Prostate gland (tissue), 2 donors: ENCODE measurements around the gene TBCA.
"Not testable (repeated sequence)": the region's sequence is repeated elsewhere in the genome, so short reads cannot be mapped to it uniquely, and the experiment has no call there.

Experiments
- CTCF ChIP-seq, 4 experiments: fragments of 200-600 bp in 2 of 4; fragments of 450-650 bp in 2 of 4; sonication (generic) in 2 of 4; IDR thresholded peaks; 1 replicate in 3 of 4; 2 replicates in 1 of 4; pipeline ENCODE4 v1.5.1; 2016 to 2019; ENCODE audit warnings: antibody characterized with exemption in 4 of 4, mild to moderate bottlenecking in 2 of 4, moderate library complexity in 2 of 4
- POLR2A ChIP-seq: fragments of 450-650 bp; IDR thresholded peaks from one replicate; pipeline ENCODE4 v1.6.1; 2016; ENCODE audit warnings: antibody characterized with exemption, mild to moderate bottlenecking
- POLR2AphosphoS5 ChIP-seq: sonication (generic); formaldehyde crosslinking; IDR thresholded peaks from one replicate; pipeline ENCODE4 v1.6.1; 2017; ENCODE audit warnings: antibody characterized with exemption

- not testable (repeated sequence) for TF ChIP-seq POLR2AphosphoS5; CTCF (IDR thresholded peaks at IDR 0.05); POLR2A
Observed at GRCh38 chr5:77750928-77751327, 25.2 kb downstream of the TBCA start.
